ENCODE results near the gene METTL27. TPM values are rescaled to one million over a fixed set of nuclear protein-coding genes. Genes with fewer than 3 reads are reported as not detected.
"Not testable (repeated sequence)": the region's sequence is repeated elsewhere in the genome, so short reads cannot be mapped to it uniquely, and the experiment has no call there.

Gene METTL27
- total RNA-seq, 1 donor from 2014 or later: 0.90 TPM

DNA sequence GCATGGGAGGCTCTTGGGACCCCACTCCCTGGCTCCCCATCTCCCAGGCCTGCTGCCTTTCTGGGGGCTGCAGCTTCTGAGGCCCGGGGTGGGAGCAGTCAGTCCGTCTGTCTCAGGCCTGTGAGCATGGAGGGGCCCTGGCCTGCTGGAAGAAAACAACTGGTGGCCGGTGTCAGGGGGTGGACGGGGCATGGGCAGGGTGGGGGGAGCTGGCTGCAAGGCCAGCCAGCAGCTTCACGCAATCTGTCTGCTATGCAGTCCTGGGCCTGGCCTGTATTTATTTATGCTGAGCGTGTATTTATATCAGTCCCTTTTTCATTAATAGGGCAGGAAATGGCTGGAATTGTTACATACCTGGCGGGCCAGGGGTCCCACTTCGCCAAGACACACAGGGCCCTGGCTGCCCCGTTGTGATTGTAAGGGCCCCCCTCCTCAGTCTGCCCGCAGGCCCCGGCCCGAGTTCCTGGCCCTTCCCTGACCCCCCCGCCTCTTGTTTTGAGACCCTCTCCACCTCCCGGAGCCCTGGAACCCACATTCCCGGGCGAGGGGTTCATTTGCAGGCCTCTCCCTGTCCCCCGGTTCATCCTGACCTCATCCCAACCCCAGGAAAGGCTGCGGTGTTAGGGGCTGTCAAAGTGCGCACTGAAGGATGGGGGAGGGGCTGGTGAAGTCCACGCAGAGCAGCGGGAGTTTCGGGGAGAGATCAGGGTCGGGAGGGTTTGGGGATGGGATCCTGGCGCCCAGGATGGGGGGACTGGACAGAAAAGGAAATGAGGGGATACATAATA lies 26.9 kb upstream of the METTL27 start:
- DNase-seq (ENCODE audit: low read depth in 2 of 2): peak; percentile 43 to 46

GRCh38 chr7:73866446-73866767 lies 24.1 kb upstream of the METTL27 start:
- DNase-seq (ENCODE audit: low read depth in 2 of 2): no peak

DNA sequence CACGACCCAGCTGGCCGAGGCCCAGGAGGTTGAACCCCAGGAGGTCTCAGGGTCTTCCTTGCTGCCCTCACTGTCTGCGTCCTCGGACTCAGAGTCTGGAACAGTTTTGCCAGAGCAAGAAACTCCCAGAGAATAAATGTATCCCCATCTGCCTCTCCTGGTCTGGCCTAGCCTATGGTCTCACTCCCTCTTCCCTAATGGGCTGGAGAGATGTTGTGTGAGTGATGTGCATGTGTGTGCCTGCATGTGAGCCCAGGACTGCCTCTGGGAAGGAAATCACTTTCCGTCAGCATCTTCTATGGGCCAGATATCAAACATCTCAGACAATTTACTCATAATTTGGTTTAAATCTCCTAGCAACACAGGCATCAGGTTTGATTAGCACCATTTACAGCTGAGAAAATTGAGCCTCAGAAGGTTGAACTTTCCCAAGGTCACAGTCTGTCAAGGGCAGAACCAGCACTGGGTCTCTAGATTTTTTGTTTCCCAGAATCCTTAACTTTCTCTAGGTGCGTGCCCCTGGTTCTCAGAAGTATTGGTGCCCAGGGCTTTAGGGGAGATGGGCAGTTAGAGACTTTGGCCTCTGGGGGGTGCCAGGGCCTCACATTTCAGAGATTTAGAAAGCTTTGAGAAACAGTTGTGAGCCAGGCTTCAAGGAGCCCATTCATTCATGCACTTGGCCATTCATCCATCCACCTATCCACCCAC lies 23.6 kb upstream of the METTL27 start:
- DNase-seq (ENCODE audit: low read depth in 2 of 2): peak in 1 of 2 donors; percentile 62

GRCh38 chr7:73864981-73865711 lies 22.8 kb upstream of the METTL27 start:
- no peak for DNase-seq (ENCODE audit: low read depth in 2 of 2)

GRCh38 chr7:73861305-73861704 lies 19.0 kb upstream of the METTL27 start:
- DNase-seq (ENCODE audit: low read depth in 2 of 2): no peak

- no peak for DNase-seq (ENCODE audit: low read depth in 2 of 2)
Observed at GRCh38 chr7:73860859-73861258, 18.5 kb upstream of the METTL27 start, which contains the start of gene TMEM270. Gene TMEM270 (plus strand): TSS chr7:73861159. CDS start chr7:73861195, 36 bp downstream.

GRCh38 chr7:73858807-73859206 lies 16.5 kb upstream of the METTL27 start:
- DNase-seq (ENCODE audit: low read depth in 2 of 2): no peak

GRCh38 chr7:73856941-73857340 lies 14.6 kb upstream of the METTL27 start:
- DNase-seq (ENCODE audit: low read depth in 2 of 2): no peak

GRCh38 chr7:73852500-73852899 lies 10.2 kb upstream of the METTL27 start:
- DNase-seq (ENCODE audit: low read depth in 2 of 2): no peak

DNA sequence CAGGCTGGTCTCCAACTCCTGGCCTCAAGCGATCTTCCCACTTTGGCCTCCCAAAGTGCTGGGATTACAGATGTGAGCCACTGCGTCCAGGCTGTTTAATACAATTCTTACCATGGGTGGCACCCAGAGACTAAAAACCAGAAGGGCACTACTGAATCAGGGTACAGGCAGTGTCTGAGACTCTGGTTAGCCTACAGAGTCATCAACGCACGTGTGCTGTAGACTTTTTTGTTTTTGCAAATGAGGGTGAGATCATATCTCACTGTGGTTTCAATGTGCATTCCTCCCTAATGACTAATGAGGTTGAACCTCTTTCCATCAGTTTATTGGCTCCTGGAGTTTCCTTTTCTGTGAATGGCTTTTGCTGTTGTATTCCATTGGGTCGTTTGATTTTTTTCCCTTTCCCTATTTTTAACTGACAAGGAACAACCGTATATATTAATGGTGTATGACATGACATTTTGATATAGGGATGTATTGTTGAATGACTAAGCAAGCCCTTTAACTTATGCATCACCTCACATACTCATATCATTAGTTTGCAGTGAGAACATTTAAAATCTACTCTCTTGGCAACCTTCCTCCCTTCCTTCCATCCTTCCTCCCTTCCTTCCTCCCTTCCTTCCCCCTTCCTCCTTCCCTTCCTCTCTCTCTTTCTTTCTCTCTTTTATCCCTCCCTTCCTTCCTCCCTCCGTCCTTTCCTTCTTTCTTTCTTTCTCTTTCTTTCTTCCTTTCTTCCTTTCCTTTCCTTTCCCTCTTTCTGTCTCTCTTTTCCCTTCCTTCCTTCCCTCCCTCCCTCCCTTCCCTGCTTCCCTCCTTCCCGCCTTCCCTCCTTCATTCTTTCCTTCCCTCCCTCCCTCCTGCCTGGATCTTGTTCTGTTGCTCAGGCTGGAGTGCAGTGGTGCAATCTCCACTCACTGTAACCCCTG lies 9.4 kb upstream of the METTL27 start:
- DNase-seq (ENCODE audit: low read depth in 2 of 2): peak; percentile 84 to 96

DNA sequence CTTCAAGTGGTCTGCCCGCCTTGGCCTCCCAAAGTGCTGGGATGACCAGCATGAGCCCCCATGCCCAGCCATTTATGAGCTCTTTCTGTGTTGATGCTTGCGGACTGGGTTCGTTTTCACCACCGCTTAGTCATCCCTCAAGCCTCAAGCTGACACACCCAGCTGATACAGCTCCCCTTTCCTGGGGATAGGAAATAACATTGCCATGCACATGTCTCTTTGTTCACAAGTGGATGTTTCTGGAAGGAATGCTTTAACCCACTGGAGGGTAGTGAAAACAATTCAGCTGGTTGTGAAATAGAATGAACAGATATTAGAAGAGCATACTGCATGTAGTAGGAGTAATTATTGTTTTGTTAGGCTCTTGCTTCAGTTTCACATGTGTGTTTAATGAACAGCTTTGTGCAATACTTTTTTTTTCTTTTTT lies 8.5 kb upstream of the METTL27 start:
- DNase-seq (ENCODE audit: low read depth in 2 of 2): peak; percentile 50 to 92

- DNase-seq (ENCODE audit: low read depth in 2 of 2): no peak
Observed at GRCh38 chr7:73847941-73848723, 5.8 kb upstream of the METTL27 start.

DNA sequence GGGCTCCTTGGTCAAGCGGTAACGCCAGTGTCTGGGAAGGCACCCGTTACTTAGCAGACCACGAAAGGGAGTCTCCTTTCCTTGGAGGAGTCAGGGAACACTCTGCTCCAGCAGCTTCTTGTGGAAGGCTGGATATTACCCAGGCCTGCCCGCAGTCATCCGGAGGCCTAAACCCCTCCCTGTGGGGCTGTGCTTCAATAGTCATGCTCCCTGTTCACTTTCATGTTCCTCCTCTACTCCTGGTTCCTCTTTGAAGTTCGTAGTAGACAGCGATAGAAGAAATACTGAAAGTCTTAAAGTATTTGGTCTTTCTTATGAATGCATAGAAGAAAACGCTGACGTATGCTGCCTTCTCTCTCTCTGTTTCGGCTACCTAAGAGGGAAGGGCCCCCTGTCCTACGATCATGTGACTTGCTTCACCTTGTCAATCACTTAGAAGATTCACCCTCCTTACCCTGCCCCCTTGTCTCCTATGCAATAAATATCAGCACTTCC lies 3.4 kb upstream of the METTL27 start:
- DNase-seq (ENCODE audit: low read depth in 2 of 2): not testable (repeated sequence)

- DNase-seq (ENCODE audit: low read depth in 2 of 2): no peak
Observed at GRCh38 chr7:73844848-73845460, 2.6 kb upstream of the METTL27 start.

DNA sequence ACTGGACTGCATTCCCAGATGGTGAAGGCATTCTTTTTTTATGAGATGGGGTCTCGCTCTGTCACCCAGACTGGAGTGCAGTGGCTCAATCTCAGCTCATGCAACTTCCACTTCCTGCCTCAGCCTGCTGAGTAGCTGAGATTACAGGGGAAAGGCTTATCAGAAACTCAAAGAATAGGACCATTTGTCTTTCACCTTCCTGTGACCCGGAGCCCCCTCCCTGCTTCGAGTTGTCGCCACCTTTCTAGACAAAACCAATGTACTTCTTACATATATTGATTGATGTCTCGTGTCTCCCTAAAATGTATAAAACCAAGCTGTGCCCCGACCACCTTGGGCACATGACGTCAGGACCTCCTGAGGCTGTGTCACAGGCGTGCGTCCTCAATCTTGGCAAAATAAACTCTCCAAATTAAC lies 1.8 kb upstream of the METTL27 start:
- no peak for DNase-seq (ENCODE audit: low read depth in 2 of 2)

- no peak for DNase-seq (ENCODE audit: low read depth in 2 of 2)
Observed at GRCh38 chr7:73841689-73842066, 638 bp downstream of the METTL27 start.

- no peak for DNase-seq (ENCODE audit: low read depth in 2 of 2)
Observed at GRCh38 chr7:73840715-73841379, 1.5 kb downstream of the METTL27 start.

- no peak for DNase-seq (ENCODE audit: low read depth in 2 of 2)
Observed at GRCh38 chr7:73839743-73840714, 2.3 kb downstream of the METTL27 start.

Measured in dermis microvascular lymphatic vessel endothelial cell (primary cell).